Lung (tissue), 12 donors: ENCODE data around the gene TACR2. TPM values are rescaled to one million over a fixed set of nuclear protein-coding genes. Genes with fewer than 3 reads are reported as not detected.

Source experiments
- ATAC-seq: fragments of 200-7000 bp; cut with Tn5 transposase; one replicate; pipeline ENCODE4 v1.9.1; 2020; ENCODE audit warnings: moderate number of reproducible peaks; ENCODE audit not compliant: insufficient read depth, low FRiP score
- DNase-seq, 3 donors: peaks; one replicate each; pipeline ENCODE4 v3.0.0-alpha.2; 2013 to 2017
- H3K27ac ChIP-seq, 2 donors: one replicate each; pipeline ENCODE4 v1.5.1; 2013; ENCODE audit warnings: mild to moderate bottlenecking in 2 of 2, moderate library complexity in 2 of 2, control low read depth in 1 of 2, inconsistent platforms in 1 of 2, low read depth in 1 of 2, low read length in 1 of 2
- H3K27me3 ChIP-seq, 3 donors: one replicate each; pipeline ENCODE4 v1.5.1; 2013; ENCODE audit warnings: low read length in 2 of 3; ENCODE audit not compliant: control insufficient read depth in 3 of 3, insufficient read depth in 3 of 3
- H3K36me3 ChIP-seq, 4 donors: one replicate each; pipeline ENCODE4 v1.5.1; 2013; ENCODE audit warnings: low read length in 4 of 4, mild to moderate bottlenecking in 1 of 4, moderate library complexity in 1 of 4; ENCODE audit not compliant: control insufficient read depth in 4 of 4, insufficient read depth in 4 of 4
- H3K4me1 ChIP-seq, 5 donors: one replicate each; pipeline ENCODE4 v1.5.1; 2013; ENCODE audit warnings: low read length in 5 of 5, mild to moderate bottlenecking in 2 of 5, moderate library complexity in 1 of 5; ENCODE audit not compliant: control insufficient read depth in 5 of 5, insufficient read depth in 5 of 5
- H3K4me3 ChIP-seq: one replicate; pipeline ENCODE4 v1.5.1; 2013; ENCODE audit warnings: mild to moderate bottlenecking, control low read depth, moderate library complexity
- H3K9ac ChIP-seq, 2 donors: one replicate each; pipeline ENCODE4 v1.5.1; 2013; ENCODE audit warnings: low read length in 2 of 2, control low read depth in 1 of 2; ENCODE audit not compliant: insufficient read depth in 1 of 2
- H3K9me3 ChIP-seq, 4 donors: one replicate each; pipeline ENCODE4 v1.5.1; 2013; ENCODE audit warnings: low read length in 3 of 4, mild to moderate bottlenecking in 1 of 4, moderate library complexity in 1 of 4; ENCODE audit not compliant: control insufficient read depth in 4 of 4, insufficient read depth in 3 of 4
- CTCF ChIP-seq: IDR thresholded peaks from 2 replicates; pipeline ENCODE4 v1.5.1; 2012; ENCODE audit warnings: mild to moderate bottlenecking; ENCODE audit errors: control extremely low read depth, extremely low read depth
- WGBS, 2 donors: extraction: QIAGEN DNeasy Blood & Tissue Kit; methylation state at CpG; one replicate each; pipeline ENCODE4 v1.1.7; 2013; 5-methylcytosine and 5-hydroxymethylcytosine counted together
- polyA plus RNA-seq, 2 donors: library from polyadenylated mRNA; stranded (reverse); fragments of 200-250 nt; gene quantifications; one replicate each; pipeline ENCODE4 v1.2.1, GENCODE V29; 2013
- total RNA-seq, 2 donors: library from RNA; depleted of rRNA in 1 of 2; stranded (reverse); fragments of >200 nt in 1 of 2; gene quantifications; one replicate each; pipeline ENCODE4 v1.2.1, GENCODE V29; 2014 to 2021
- donor health status: control.
- donor health status: control.
- donor health status: Bipolar disorder and iron deficiency.
- donor health status: healthy.
- donor health status: DM: yes; HTN: yes; CAD: no.

TACR2 gene
- total and polyA plus RNA-seq, 4 donors: 0.28 to 0.83 (median 0.50) TPM

GRCh38 chr10:69367469-69367868 is 49.2 kb downstream of the TACR2 start:
- no peak for TF ChIP-seq CTCF
- 86 to 93% methylated on average over 4 of the region's 4 CpGs for WGBS, 2 donors
- Histone ChIP-seq H3K9ac (no peak overlapping the region), H3K4me1 (peaks cover 0 to 7% (median 3%) of the 10 kb centered on the region in 5 donors), H3K9me3 (no peaks in the 10 kb centered on the region), H3K36me3 (peaks cover 13 to 48% (median 28%) of the 10 kb centered on the region in 4 donors), H3K27me3 (no peaks in the 10 kb centered on the region), H3K27ac (no peak overlapping the region), H3K4me3 (no peak overlapping the region)
- DNase-seq (no peak), ATAC-seq (no peak)

- Histone ChIP-seq H3K4me3 (no peak overlapping the region), H3K9ac (no peak overlapping the region), H3K9me3 (no peaks in the 10 kb centered on the region), H3K27ac (no peak overlapping the region), H3K4me1 (peaks cover 0 to 9% (median 3%) of the 10 kb centered on the region in 5 donors), H3K27me3 (no peaks in the 10 kb centered on the region), H3K36me3 (peaks cover 13 to 46% (median 28%) of the 10 kb centered on the region in 4 donors)
- DNase-seq (no peak), ATAC-seq (no peak)
- TF ChIP-seq CTCF: no peak
- 90 to 94% methylated on average over 5 of the region's 5 CpGs for WGBS, 2 donors
These were observed 50.0 kb downstream of the TACR2 start for GRCh38 chr10:69366738-69367137.

DNA sequence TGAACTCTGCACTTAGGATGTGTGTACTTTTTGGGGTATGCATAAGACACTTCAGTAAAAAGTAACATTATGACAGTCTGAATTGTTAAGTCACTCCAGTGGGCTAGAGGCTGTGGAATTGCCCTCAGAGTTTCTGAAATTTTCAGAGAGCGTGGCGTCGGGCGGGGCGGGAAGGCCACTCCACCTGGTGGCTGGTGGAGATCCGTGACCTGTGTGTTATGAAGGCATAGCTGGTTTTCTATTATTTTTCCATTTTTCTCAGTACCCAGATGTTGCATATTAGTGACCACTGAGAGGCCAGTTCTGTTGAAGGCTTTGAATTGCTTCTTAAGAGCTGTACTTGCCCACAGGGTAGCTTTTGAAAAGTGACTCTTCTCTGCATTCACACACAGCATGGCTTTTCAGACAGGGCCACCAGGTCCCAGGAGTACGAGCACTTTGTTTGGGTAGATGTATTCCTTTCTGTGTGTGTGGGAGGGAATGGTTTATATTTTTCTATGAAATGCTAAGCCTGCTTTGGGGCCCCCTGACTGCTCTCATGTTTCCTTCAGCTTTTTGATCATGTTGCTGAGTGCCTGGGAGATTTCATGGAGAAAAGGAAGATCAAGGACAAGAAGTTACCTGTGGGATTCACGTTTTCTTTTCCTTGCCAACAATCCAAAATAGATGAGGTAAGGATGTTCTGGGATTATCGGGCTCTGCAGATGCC is 52.3 kb downstream of the TACR2 start:
- 94 to 96% methylated on average over 9 of the region's 9 CpGs for WGBS, 2 donors
- Histone ChIP-seq H3K36me3 (peaks cover 11 to 42% (median 22%) of the 10 kb centered on the region in 4 donors), H3K27ac (no peak overlapping the region), H3K4me3 (no peak overlapping the region), H3K4me1 (peaks cover 0 to 30% (median 17%) of the 10 kb centered on the region in 5 donors), H3K9ac (no peak overlapping the region), H3K9me3 (no peaks in the 10 kb centered on the region), H3K27me3 (no peaks in the 10 kb centered on the region)
- ATAC-seq: no peak
- no peak for DNase-seq
- TF ChIP-seq CTCF: no peak
